ENCODE results near the gene THYN1. TPM values are rescaled to one million over a fixed set of nuclear protein-coding genes. Genes with fewer than 3 reads are reported as not detected.
"Not testable (repeated sequence)": the region's sequence is repeated elsewhere in the genome, so short reads cannot be mapped to it uniquely, and the experiment has no call there.

The THYN1 gene
- total RNA-seq, 2 donors from 2014 or later = 34.4 to 45.9 TPM

DNA sequence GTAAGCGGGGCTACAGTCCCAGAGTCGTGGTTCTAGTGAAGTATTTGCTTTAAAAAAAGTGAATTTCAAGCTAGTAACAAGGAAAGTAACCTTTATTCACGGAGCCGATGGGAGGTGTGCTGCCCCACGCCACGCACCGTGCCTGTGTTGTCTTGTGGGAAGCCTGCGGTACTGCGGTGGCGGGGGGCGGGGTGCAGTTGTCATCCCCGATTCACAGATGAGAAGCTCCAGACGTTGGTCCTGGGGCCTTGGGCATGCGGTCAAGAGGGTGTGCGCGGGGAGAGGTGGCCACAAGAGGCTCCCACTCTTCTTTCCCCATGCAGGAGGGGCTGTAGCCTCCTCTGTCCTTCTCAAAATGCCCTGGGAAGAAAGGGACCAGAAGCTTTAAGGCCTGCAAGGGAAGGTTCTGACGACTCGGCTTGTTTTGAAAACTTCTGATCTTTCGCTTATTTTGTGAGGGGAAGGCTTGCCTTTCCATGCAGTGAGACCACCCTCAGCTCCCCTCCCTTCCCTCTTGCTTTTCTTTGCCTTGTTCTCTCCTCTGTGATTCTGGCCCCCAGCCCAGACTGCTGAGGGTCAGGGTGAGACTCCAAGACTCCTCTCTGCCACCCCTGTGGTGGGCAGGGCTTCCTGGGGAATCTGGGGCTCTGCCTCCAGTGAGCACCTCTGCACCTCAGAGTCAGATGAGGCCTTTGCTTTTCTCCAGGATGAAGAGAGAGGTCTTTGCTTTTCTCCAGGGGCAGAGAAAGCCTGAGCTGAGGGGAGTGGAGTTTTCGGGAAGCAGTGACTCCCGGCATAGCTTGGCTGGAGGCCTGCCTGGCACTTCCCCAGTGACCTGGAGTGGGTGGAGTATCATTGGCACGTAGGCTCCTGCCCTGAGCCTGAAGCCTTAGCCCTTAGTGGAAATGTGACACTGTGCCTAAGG is 29.2 kb upstream of the THYN1 start:
- H3K9me3 Mint-ChIP-seq = no peaks in the 10 kb centered on the region
- H3K36me3 Mint-ChIP-seq = no peaks in the 10 kb centered on the region
- H3K4me1 Mint-ChIP-seq (ENCODE audit: low read depth in 2 of 2) = peaks cover under 1 to 1% of the 10 kb centered on the region in 2 donors
- H3K4me3 Mint-ChIP-seq = no peak overlapping the region
- H3K27ac Mint-ChIP-seq = no peak overlapping the region
- no peak for ATAC-seq
- peaks cover 20 to 33% of the 10 kb centered on the region in 2 donors for H3K27me3 Mint-ChIP-seq
- DNase-seq (ENCODE audit: low spot score) = no peak

DNA sequence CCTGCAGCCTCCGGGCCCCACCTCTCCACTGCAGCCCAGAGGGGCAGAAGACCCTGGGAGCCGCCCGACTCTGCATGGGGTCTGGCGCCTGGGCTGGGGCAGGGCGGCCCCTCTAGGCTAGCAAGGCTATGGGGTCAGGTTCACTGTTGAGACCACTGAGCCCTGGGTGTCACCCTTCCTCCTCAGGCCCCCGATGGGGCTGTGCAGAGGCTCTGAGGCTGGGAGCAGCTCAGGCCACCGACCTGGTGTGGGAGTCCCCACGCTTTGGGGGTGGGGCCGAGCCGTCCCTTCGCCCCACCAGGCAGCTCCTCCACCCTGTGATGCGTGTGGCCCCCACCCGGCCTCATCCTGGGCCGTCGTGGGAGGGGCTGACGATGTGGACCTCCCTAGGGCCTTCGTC is 28.5 kb upstream of the THYN1 start:
- peak in 1 of 2 donors; percentile 6 for ATAC-seq
- not testable (repeated sequence) for H3K36me3 Mint-ChIP-seq; H3K27ac Mint-ChIP-seq; H3K4me1 Mint-ChIP-seq (ENCODE audit: low read depth in 2 of 2); DNase-seq (ENCODE audit: low spot score); H3K9me3 Mint-ChIP-seq; H3K4me3 Mint-ChIP-seq
- peaks cover 24 to 39% of the 10 kb centered on the region in 2 donors for H3K27me3 Mint-ChIP-seq

DNA sequence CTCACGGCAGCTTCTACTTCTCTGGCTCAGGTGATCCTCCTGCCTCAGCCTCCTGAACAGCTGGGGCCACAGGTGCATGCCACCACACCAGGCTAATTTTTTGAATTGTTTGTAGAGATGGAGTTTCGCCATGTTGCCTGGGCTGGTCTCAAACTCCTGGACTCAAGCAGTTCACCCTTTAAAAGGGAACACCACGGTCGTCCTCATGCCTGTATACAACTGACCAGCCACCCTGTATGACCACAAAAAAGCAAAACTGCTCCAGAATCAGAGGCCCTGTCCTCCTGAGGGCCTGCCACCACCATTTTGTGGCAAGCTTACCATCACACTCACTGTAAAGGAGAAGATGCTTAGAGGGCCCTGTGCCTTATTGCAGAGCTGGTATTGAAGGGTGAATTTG is 25.2 kb upstream of the THYN1 start:
- Mint-ChIP-seq H3K9me3 (no peaks in the 10 kb centered on the region), H3K4me3 (no peak overlapping the region), H3K4me1 (ENCODE audit: low read depth in 2 of 2) (peaks cover 11 to 18% of the 10 kb centered on the region in 2 donors), H3K27me3 (peaks cover 40 to 61% of the 10 kb centered on the region in 2 donors), H3K27ac (no peak overlapping the region), H3K36me3 (no peaks in the 10 kb centered on the region)
- no peak for ATAC-seq
- DNase-seq (ENCODE audit: low spot score) = no peak

DNA sequence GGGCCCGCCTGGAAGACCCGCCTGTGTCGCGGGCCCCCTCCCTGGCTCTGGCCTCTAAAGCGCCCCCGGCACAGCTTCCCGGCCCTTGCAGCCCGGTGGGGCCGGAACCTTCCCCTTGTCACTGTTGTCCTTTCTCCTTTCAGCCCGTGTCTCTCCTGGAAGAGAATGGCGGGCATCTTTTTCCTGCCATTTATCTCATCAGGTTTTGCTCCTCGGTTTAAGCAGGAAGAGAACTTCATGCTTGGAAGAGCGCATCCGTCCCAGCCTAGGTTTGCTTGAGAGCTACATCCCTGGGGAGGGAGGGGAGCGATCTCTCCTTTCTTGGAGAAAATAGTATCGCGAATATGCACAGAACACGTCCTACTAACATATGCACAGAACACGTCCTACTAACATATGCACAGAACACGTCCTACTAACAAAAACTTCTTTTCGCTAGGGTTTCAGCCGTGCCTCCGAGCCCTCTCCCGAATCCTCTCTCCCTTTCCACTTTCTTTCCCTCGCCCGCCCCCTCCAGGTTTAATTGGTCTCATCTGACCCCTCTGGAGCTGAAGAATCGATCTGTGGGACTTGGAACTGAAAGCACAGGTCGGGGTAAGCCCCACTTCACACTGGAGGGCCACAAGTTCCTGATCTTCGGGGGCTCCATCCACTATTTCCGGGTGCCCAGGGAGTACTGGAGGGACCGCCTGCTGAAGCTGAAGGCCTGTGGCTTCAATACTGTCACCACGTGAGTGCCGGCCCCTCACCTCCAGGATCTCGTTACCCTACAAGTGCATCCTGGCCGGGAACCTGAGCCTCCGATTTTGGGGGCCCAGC is 24.2 kb upstream of the THYN1 start:
- Mint-ChIP-seq H3K36me3 (no peaks in the 10 kb centered on the region), H3K27me3 (peaks cover 46 to 70% of the 10 kb centered on the region in 2 donors), H3K27ac (peak overlapping the region in 1 of 2 donors; percentile 49), H3K9me3 (no peaks in the 10 kb centered on the region), H3K4me1 (ENCODE audit: low read depth in 2 of 2) (peaks cover 11 to 18% of the 10 kb centered on the region in 2 donors), H3K4me3 (peak overlapping the region; percentile 91)
- no peak for DNase-seq (ENCODE audit: low spot score)
- ATAC-seq = no peak

DNA sequence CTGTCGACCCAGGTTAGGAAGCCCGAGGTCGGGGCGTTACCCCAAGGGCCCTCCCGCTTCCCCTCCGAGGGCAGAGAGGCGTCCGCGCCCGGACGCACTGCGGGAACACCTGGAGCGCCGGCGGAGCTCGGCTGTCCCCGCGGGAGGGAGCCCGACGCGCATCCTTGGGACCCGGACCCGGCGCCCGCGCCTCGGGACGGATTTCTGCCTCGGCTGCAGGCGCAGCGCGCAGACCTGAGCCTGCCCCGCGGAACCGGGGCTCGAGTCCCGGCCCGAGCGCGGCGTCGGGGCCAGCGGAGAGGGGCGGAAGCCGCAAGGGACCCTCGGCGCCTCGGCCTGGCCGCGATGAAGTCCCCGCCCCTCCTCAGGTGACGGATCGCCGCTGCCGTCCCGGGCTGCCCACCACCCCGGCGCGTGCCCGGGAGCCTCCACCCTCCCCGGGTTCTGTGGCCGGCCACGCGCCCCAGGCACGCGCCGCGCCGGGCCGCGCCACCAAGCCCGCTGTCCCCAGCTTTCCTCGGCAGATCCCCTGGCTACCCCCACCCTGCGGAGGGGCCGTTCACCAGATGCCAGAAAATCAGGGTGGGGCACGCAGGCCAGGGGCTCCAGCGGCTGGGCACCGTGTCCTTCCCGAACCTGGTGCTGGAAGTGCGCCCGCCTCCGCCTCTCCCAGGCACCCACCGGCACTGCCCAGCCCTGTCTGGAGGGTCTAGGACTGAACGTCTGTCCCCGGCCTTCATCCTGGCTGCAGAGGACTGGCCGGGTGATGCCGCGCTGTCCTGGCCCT is 23.4 kb upstream of the THYN1 start:
- Mint-ChIP-seq H3K27me3 (peaks cover 49 to 70% of the 10 kb centered on the region in 2 donors), H3K4me3 (peak overlapping the region; percentile 91), H3K36me3 (no peaks in the 10 kb centered on the region), H3K9me3 (no peaks in the 10 kb centered on the region), H3K4me1 (ENCODE audit: low read depth in 2 of 2) (peaks cover 11 to 18% of the 10 kb centered on the region in 2 donors), H3K27ac (peak overlapping the region in 1 of 2 donors; percentile 49)
- DNase-seq (ENCODE audit: low spot score) (no peak), ATAC-seq (peak; percentile 22 to 45)

DNA sequence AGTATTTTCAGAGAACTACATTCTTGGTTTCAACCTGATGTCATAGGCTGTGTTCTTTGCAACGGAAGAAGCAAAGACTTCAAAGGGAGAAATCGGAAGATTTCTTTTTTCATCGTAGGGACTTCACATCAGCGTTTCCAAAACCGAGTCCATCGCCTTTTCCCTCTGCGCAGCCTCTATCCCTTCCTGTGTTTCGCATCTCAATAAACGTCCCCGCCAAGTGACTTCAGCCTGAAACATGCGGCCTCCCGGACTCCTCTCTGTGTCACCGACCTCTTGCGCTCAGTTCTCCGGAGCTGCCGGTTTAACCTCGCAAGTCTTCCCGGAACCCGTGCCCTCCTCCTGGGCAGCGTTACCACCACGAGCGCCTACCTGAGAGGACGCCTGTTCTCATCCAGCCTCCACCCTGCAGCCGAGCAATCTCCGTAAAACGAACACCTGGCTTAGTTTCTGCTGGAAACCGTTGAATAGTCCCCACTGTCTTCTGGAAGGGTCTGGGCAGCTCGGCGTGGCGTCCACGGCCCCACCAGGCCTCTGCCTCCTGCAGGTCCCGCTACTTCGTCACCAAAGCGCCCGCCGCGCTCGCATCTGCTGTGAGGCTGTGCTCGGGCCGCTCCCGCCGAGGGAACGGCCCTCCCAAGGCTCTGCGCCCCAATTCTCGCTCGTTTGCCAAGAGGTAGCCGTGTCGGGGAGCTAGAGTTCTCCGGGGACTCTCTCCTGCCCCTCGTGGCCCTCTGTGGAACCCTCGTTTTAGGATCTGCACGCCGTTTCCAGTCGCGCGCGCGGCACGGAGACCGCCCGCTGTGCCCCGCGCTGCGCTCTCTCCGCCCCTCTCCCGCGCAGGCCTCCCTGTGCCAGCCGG is 22.6 kb upstream of the THYN1 start, which contains the start of gene GLB1L3:
Gene GLB1L3 (plus strand): TSS at position 846 of the 862 bp plus-strand sequence. CDS start 362 bp downstream, outside the sequence.
- DNase-seq (ENCODE audit: low spot score) (no peak), ATAC-seq (peak; percentile 86 to 89)
- Mint-ChIP-seq H3K4me1 (ENCODE audit: low read depth in 2 of 2) (peaks cover 11 to 20% of the 10 kb centered on the region in 2 donors), H3K4me3 (peak within 1 kb of the TSS; percentile 91), H3K27me3 (peaks cover 51 to 73% of the 10 kb centered on the region in 2 donors), H3K9me3 (no peaks in the 10 kb centered on the region), H3K36me3 (no peaks in the 10 kb centered on the region), H3K27ac (peak within 1 kb of the TSS; percentile 20 to 70)

DNA sequence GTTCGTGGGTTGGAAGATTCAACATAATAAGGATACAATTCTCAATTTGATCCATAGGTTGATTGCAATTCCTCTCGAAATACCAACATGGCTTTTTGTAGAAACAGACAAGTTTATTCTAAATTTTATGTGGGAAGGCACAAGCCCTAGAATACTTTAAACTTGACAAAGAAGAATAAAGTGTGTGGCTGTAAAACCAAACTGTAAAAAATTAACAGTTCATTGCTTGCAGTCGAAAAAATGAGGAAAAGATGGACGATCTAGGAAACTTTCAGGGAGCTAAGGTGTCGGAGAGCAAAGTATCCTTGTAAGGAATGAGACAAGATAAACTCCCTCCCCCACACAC is 22.0 kb upstream of the THYN1 start:
- Mint-ChIP-seq H3K4me3 (peak overlapping the region; percentile 88), H3K27me3 (peaks cover 50 to 67% of the 10 kb centered on the region in 2 donors), H3K9me3 (no peaks in the 10 kb centered on the region), H3K27ac (peak overlapping the region; percentile 20 to 70), H3K4me1 (ENCODE audit: low read depth in 2 of 2) (peaks cover 17 to 26% of the 10 kb centered on the region in 2 donors), H3K36me3 (no peaks in the 10 kb centered on the region)
- ATAC-seq = no peak
- DNase-seq (ENCODE audit: low spot score) = no peak

DNA sequence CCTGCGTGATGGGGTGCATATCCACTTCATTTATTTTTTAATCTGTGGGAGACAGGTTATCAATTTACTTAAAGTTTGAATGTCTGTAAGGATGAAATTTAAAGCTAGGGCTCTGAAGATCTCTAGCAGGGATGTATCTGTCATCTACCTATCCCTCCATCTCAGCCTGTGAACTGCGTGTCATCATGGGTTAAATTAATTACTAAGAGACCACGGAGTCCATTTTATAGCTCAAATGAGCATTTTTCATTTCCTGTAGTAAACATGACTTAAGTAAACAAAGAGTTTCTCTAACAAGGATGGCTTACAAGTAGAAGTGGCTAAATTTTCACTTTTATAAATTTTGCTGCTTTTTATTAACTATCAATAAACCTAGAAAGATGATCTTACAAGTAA is 20.2 kb upstream of the THYN1 start:
- DNase-seq (ENCODE audit: low spot score) (no peak), ATAC-seq (no peak)
- Mint-ChIP-seq H3K9me3 (no peaks in the 10 kb centered on the region), H3K36me3 (no peaks in the 10 kb centered on the region), H3K27ac (no peak overlapping the region), H3K27me3 (peaks cover 40 to 48% of the 10 kb centered on the region in 2 donors), H3K4me3 (peak overlapping the region; percentile 27), H3K4me1 (ENCODE audit: low read depth in 2 of 2) (peaks cover 19 to 32% of the 10 kb centered on the region in 2 donors)

DNA sequence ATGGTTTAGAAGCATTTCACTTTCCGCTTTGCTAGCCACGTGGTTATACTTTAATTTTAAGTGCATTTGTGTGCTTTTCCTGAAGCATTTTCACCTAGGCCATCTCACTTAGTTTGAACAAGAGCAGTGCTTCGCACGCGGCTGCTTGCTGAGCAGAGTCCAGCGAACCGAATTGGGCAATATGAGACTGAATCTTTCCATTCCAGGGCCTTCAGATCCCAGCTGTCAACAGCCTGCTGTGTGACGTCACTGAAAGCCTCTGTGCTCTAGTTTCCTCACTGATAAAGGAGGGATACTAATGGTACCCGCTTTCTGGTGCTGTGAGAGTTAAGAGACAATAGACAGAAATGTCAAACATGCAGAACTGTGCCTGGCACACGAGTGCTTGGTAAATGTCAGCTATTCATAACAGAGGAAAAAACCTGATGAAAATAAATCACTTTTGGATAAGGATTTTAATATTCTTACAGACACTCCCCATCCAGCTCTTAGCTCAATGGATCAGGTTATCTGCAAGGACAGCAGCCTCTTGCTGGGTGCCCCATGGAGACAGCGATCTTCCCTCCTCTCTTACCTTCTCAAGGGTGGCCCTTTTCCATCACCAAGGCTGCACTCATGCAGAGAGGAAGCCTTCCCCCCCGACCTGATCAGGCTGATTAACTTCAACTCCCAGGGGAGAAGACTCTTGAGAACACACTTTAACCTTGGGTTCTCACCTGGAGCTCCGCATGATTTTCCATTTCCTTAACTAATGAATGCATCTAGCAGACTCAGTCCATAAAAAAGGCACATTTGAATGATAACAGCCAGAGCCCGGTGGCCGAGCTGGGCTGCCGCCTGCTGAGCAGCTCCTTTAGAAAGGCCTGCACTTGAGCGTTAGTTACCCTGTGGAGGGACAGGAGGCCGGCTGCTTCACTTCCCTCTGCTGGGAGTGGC is 19.5 kb upstream of the THYN1 start:
- DNase-seq (ENCODE audit: low spot score) (no peak), ATAC-seq (no peak)
- Mint-ChIP-seq H3K4me3 (peak overlapping the region; percentile 27), H3K27me3 (peaks cover 40 to 47% of the 10 kb centered on the region in 2 donors), H3K9me3 (no peaks in the 10 kb centered on the region), H3K27ac (no peak overlapping the region), H3K4me1 (ENCODE audit: low read depth in 2 of 2) (peaks cover 19 to 32% of the 10 kb centered on the region in 2 donors), H3K36me3 (no peaks in the 10 kb centered on the region)

DNA sequence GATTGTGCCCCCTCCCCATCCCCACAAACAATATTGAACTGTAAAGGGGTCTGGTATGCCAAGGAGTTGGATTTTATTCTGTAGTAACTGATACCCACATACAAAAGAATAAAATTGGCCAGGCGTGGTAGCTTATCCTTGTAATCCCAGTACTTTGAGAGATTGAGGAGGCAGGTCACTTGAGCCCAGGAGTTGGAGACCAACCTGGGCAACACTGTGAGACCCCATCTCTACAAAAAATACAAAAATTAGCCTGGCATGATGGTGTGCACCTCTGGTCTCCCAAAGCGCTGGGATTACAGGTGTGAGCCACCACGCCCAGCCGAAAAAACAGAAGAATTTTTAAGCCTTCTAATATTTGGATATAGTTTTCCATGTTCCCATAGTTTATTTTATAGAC is 18.8 kb upstream of the THYN1 start:
- peaks cover 15 to 27% of the 10 kb centered on the region in 2 donors for H3K4me1 Mint-ChIP-seq (ENCODE audit: low read depth in 2 of 2)
- no peaks in the 10 kb centered on the region for H3K36me3 Mint-ChIP-seq
- no peak for ATAC-seq

DNA sequence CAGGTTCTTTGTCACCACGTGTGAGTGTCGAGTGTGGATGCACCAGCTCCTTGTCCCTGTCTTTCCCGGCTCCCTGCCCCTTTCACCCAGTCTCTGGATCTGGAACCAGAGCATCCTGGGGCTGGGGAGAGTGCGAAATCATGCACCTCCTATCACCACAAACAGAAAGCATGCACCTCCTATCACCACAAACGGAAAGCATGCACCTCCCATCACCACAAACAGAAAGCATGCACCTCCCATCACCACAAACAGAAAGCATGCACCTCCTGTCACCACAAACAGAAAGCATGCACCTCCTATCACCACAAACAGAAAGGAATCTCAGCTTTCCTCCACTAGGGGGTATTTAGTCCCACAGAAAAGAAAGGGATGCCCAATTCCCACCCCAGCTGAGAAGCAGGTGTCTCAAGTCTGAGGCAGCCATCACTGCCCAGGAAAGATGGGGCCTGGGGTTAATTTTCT is 17.1 kb upstream of the THYN1 start:
- DNase-seq (ENCODE audit: low spot score) = no peak
- Mint-ChIP-seq H3K9me3 (no peaks in the 10 kb centered on the region), H3K4me3 (peak overlapping the region; percentile 51), H3K4me1 (ENCODE audit: low read depth in 2 of 2) (peaks cover 13 to 27% of the 10 kb centered on the region in 2 donors), H3K36me3 (no peaks in the 10 kb centered on the region), H3K27me3 (peaks cover 29 to 34% of the 10 kb centered on the region in 2 donors), H3K27ac (peak overlapping the region in 1 of 2 donors; percentile 46)
- no peak for ATAC-seq

More for the DNA sequence above, 18.8 kb upstream of the THYN1 start:
- Mint-ChIP-seq H3K27me3 (peaks cover 37 to 40% of the 10 kb centered on the region in 2 donors), H3K9me3 (no peaks in the 10 kb centered on the region), H3K27ac (no peak overlapping the region), H3K4me3 (no peak overlapping the region)
- no peak for DNase-seq (ENCODE audit: low spot score)
